HepG2 (cell line): ENCODE data around the gene PSD4. TPM values are rescaled to one million over a fixed set of nuclear protein-coding genes. Genes with fewer than 3 reads are reported as not detected.

ENCODE experiments used
- ATM ChIP-seq: fragments of 450-650 bp; IDR thresholded peaks from 2 replicates; pipeline ENCODE4 v1.7.1; 2017; ENCODE audit warnings: mild to moderate bottlenecking, borderline replicate concordance
- CBX5 ChIP-seq: sonication (generic); formaldehyde crosslinking; IDR thresholded peaks from 2 replicates; pipeline ENCODE4 v1.4.0; 2020; ENCODE audit warnings: missing genetic modification reagents, borderline replicate concordance
- FOSL1 ChIP-seq: sonication (generic); formaldehyde crosslinking; IDR thresholded peaks from 2 replicates; pipeline ENCODE4 v1.9.0; 2021; ENCODE audit warnings: missing genetic modification reagents, borderline replicate concordance
- HES4 ChIP-seq: sonication (generic); formaldehyde crosslinking; IDR thresholded peaks from 2 replicates; pipeline ENCODE4 v1.9.0; 2021; ENCODE audit warnings: mild to moderate bottlenecking, missing genetic modification reagents, borderline replicate concordance
- HMG20B ChIP-seq: conservative IDR thresholded peaks from 2 replicates; pipeline ENCODE4 v1.6.1; 2016; ENCODE audit warnings: missing genetic modification reagents, missing compliant biosample characterization
- JUND ChIP-seq: sonication (generic); formaldehyde crosslinking; IDR thresholded peaks from 2 replicates; pipeline ENCODE4 v1.8.0; 2022; ENCODE audit warnings: mild to moderate bottlenecking, missing genetic modification reagents
- KDM3A ChIP-seq: IDR thresholded peaks from 2 replicates; pipeline ENCODE4 v1.6.1; 2018; ENCODE audit warnings: low read depth, missing compliant biosample characterization
- MYC ChIP-seq: sonication (generic); formaldehyde crosslinking; IDR thresholded peaks from 2 replicates; pipeline ENCODE4 v1.9.0; 2021; ENCODE audit warnings: missing genetic modification reagents, borderline replicate concordance
- ONECUT2 ChIP-seq: sonication (generic); formaldehyde crosslinking; IDR thresholded peaks from 2 replicates; pipeline ENCODE4 v1.4.0; 2020; ENCODE audit warnings: missing genetic modification reagents
- SP1 ChIP-seq, 2 experiments: fragments of 450-650 bp in 1 of 2; sonication (generic) in 1 of 2; formaldehyde crosslinking in 1 of 2; IDR thresholded peaks; 2 replicates each; pipeline versions ENCODE4 v1.4.0 to v1.6.1; 2016 to 2020; ENCODE audit warnings: missing genetic modification reagents in 1 of 2
- YEATS2 ChIP-seq: sonication (generic); formaldehyde crosslinking; IDR thresholded peaks from 2 replicates; pipeline ENCODE4 v1.4.0; 2020; ENCODE audit warnings: missing genetic modification reagents, borderline replicate concordance
- ZIK1 ChIP-seq: sonication (generic); formaldehyde crosslinking; IDR thresholded peaks from 2 replicates; pipeline ENCODE4 v1.5.0; 2020; ENCODE audit warnings: mild to moderate bottlenecking, low read depth, missing genetic modification reagents, borderline replicate concordance
- ZNF121 ChIP-seq: sonication (generic); formaldehyde crosslinking; IDR thresholded peaks from 2 replicates; pipeline ENCODE4 v1.5.0; 2020; ENCODE audit warnings: mild to moderate bottlenecking, missing genetic modification reagents
- ZNF24 ChIP-seq: fragments of 450-650 bp; IDR thresholded peaks from 2 replicates; pipeline ENCODE4 v1.6.1; 2017; ENCODE audit warnings: antibody characterized with exemption, mild to moderate bottlenecking
- ZNF317 ChIP-seq: sonication (generic); formaldehyde crosslinking; IDR thresholded peaks from 2 replicates; pipeline ENCODE4 v1.5.0; 2020; ENCODE audit warnings: mild to moderate bottlenecking, missing genetic modification reagents
- ZNF329 ChIP-seq: sonication (generic); formaldehyde crosslinking; IDR thresholded peaks from 2 replicates; pipeline ENCODE4 v1.9.0; 2021; ENCODE audit warnings: low read depth, mild to moderate bottlenecking, missing genetic modification reagents
- ZNF333 ChIP-seq: sonication (generic); formaldehyde crosslinking; IDR thresholded peaks from 2 replicates; pipeline ENCODE4 v1.4.0; 2020; ENCODE audit warnings: mild to moderate bottlenecking, missing genetic modification reagents, borderline replicate concordance
- ZNF33A ChIP-seq: sonication (generic); formaldehyde crosslinking; IDR thresholded peaks from 2 replicates; pipeline ENCODE4 v1.5.1; 2020; ENCODE audit warnings: missing genetic modification reagents, mild to moderate bottlenecking, moderate library complexity, borderline replicate concordance
- ZNF570 ChIP-seq: sonication (generic); formaldehyde crosslinking; IDR thresholded peaks from 2 replicates; pipeline ENCODE4 v1.4.0; 2020; ENCODE audit warnings: mild to moderate bottlenecking, missing genetic modification reagents, borderline replicate concordance
- ZNF687 ChIP-seq: sonication (generic); formaldehyde crosslinking; IDR thresholded peaks from 2 replicates; pipeline ENCODE4 v1.5.1; 2020; ENCODE audit warnings: mild to moderate bottlenecking, missing genetic modification reagents, moderate library complexity
- ZNF770 ChIP-seq: sonication (generic); formaldehyde crosslinking; IDR thresholded peaks from 2 replicates; pipeline ENCODE4 v1.5.0; 2020; ENCODE audit warnings: mild to moderate bottlenecking, missing genetic modification reagents
- ZSCAN5A ChIP-seq: sonication (generic); formaldehyde crosslinking; IDR thresholded peaks from 2 replicates; pipeline ENCODE4 v1.8.0; 2022; ENCODE audit warnings: mild to moderate bottlenecking, missing genetic modification reagents, borderline replicate concordance
- polyA plus RNA-seq, 8 experiments: library from polyadenylated mRNA; depleted of rRNA in 3 of 8; stranded (reverse) in 7 of 8; unstranded in 1 of 8; fragments of >200 nt; fragmentation: Illumina TruSeq in 4 of 8; extraction: Trizol in 4 of 8; gene quantifications; 2 replicates each; pipeline versions ENCODE4 v1.2.1 to v1.2.3, GENCODE V29; 2011 to 2016; ENCODE audit warnings: low read depth in 4 of 8, missing spikeins in 1 of 8, mixed read lengths in 1 of 8; ENCODE audit not compliant: insufficient read depth in 1 of 8
- total RNA-seq, 5 experiments: library from RNA; depleted of rRNA; stranded (reverse); fragments of >200 nt; fragmentation: Illumina TruSeq; extraction: Trizol; gene quantifications; 2 replicates each; pipeline ENCODE4 v1.2.3, GENCODE V29; 2016; ENCODE audit warnings: low read depth in 1 of 5

PSD4 gene
- total and polyA plus RNA-seq, 2 of the 13 experiments (the other 11 are each of a cell fraction or from before 2014, with no cell fraction given) = 5.8 to 9.4 TPM

- TF ChIP-seq FOSL1 (CRISPR knock-in tag) (no peak), ZNF770 (CRISPR knock-in tag) (no peak), KDM3A (CRISPR knock-in tag) (no peak), SP1 (IDR thresholded peaks at IDR 0.05) (no peak), SP1 (CRISPR knock-in tag; IDR thresholded peaks at IDR 0.05) (no peak), YEATS2 (no peak), ONECUT2 (no peak), MYC (CRISPR knock-in tag) (no peak; the same call in 1 of the 2 replicates), ZNF24 (peak; percentile 95), ZNF570 (no peak), HES4 (no peak), JUND (CRISPR knock-in tag) (no peak), ZIK1 (CRISPR knock-in tag) (no peak), ZNF33A (CRISPR knock-in tag) (no peak), ATM (no peak), HMG20B (CRISPR knock-in tag) (no peak), ZNF121 (CRISPR knock-in tag) (no peak), ZSCAN5A (no peak), ZNF687 (peak; percentile 17; the same call in 1 of the 2 replicates), ZNF333 (CRISPR knock-in tag) (no peak), ZNF317 (CRISPR knock-in tag) (no peak), CBX5 (CRISPR knock-in tag) (peak; percentile 67; the same call in 1 of the 2 replicates), ZNF329 (no peak)
These were observed 75.4 kb downstream of the PSD4 start (continued) for GRCh38 chr2:113248997-113249770.
